ENCODE data around the gene HNRNPC.

DNA sequence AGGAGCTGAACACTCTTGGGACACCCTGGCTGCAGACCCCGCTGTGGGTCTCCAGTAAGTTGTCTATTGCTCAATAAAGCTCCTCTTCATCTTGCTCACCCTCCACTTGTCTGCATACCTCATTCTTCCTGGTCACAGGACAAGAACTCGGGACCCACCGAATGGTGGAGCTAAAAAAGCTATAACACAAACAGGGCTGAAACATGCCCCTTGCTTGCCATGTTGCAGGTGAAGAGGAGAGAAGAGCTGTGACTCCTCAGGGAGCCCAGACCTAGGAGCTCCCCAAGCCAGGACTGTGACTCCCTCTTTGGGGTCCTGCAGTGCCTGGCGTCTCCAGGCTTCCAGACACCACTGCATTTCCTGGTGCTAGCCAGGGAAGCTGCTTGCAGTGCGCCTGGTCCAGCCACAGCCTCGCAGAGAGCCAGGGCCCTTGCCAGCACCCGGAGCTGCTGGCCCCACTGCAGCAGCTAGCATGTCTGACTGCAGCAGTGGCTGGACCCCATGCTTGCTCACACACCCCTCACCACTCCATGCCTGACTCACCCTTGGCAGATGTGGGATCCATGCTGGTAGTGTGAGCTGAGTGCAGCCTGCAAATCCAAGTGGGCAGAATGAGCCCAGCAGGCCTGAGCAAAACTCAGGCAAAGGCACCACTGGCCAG is 76.2 kb downstream of the HNRNPC start:
- TF ChIP-seq CTCF (conservative IDR thresholded peaks at IDR 0.05) (no peak), ZFX (IDR thresholded peaks at IDR 0.05) (no peak)
